ENCODE results near the gene AKTIP. TPM values are rescaled to one million over a fixed set of nuclear protein-coding genes. Genes with fewer than 3 reads are reported as not detected.

Gene AKTIP
- total and polyA plus RNA-seq, 9 of the 15 experiments (the other 6 are each of a cell fraction or from before 2014, with no cell fraction given), result 3.0 to 10.7 (median 4.4) TPM

GRCh38 chr16:53530046-53530445 is 27.0 kb upstream of the AKTIP start:
- H4K20me1 ChIP-seq (replicated peaks; ENCODE audit: control insufficient read depth, insufficient read depth, low read length), result no peaks in the 10 kb centered on the region
- no peaks in the 10 kb centered on the region for H3K4me1 ChIP-seq (replicated peaks in 1 of 2; ENCODE audit: control insufficient read depth in 2 of 2, insufficient read depth in 2 of 2, low read length in 2 of 2)
- no peaks in the 10 kb centered on the region for H3K36me3 ChIP-seq (ENCODE audit: control insufficient read depth, insufficient read depth, low read length)
- H3K4me3 ChIP-seq, result no peak overlapping the region
- ChIA-PET POLR2A (interaction anchor here (0.6 to 0.9 kb wide), 2 partner anchors 27 to 193 kb away, joined by 3 to 5 read pairs; partner anchors contain the start of gene AKTIP), CTCF (ENCODE audit: low intra/inter-chr PET ratio) (no interaction called here)
- TF ChIP-seq NR2C1 (IDR thresholded peaks at IDR 0.05) (no peak), NR2C1 (tag; IDR thresholded peaks at IDR 0.05) (0 out of 2 replicates have a peak, but pooled peaks have one; percentile 20), CBX2 (IDR thresholded peaks at IDR 0.05; ENCODE audit: insufficient read depth, low read length, poor library complexity, severe bottlenecking) (no peak)
- no peak for ATAC-seq
- 2% methylated on average over 10 of the region's 10 CpGs for WGBS (ENCODE audit: insufficient coverage, low coverage, missing lambda C conversion rate)
- no peaks in the 10 kb centered on the region for H3K79me2 ChIP-seq (ENCODE audit: control insufficient read depth, insufficient read depth, low read length)
- BruUV-seq (replicated peaks), result no TSS peak
- no peak for FAIRE-seq
- intact Hi-C loops (cut with micrococcal nuclease), result no loop called here
- in situ Hi-C loops (cut with MboI), result no loop called here
- H3K4me2 ChIP-seq (ENCODE audit: insufficient read depth, low read length), result no peak overlapping the region
- H3K27ac ChIP-seq (ENCODE audit: extremely low read depth, low read depth, low read length), result no peak overlapping the region
- H3K9me3 ChIP-seq (replicated peaks; ENCODE audit: control insufficient read depth, insufficient read depth, low read depth, low read length), result no peaks in the 10 kb centered on the region
- peaks cover 26 to 37% of the 10 kb centered on the region in 2 experiments; a peak in 3 of 5 replicates for H3K27me3 ChIP-seq (ENCODE audit: control insufficient read depth in 2 of 2, insufficient read depth in 2 of 2, low read length in 2 of 2)
- no peak overlapping the region for H2AFZ ChIP-seq (ENCODE audit: low read depth, low read length)
- H3K9me1 ChIP-seq (ENCODE audit: control insufficient read depth, insufficient read depth, low read length), result no peaks in the 10 kb centered on the region
- no peak for DNase-seq (ENCODE audit: extremely low read depth in 1 of 4, low spot score in 3 of 4)
- no peak overlapping the region for H3K9ac ChIP-seq (ENCODE audit: insufficient read depth in 1 of 2, low read depth in 2 of 2, low read length in 2 of 2)

- POLR2A ChIA-PET, result interaction anchor here (0.6 to 0.9 kb wide), 2 partner anchors 26 to 194 kb away, joined by 3 to 5 read pairs; partner anchors contain the start of gene AKTIP
- peak; percentile 46; the same call in 1 of the 2 replicates for TF ChIP-seq PKNOX1 (IDR thresholded peaks at IDR 0.05)
- TF ChIP-seq VEZF1 (CRISPR knock-in tag; IDR thresholded peaks at IDR 0.05), result no peak
- no peak for TF ChIP-seq THRB (CRISPR knock-in tag; conservative IDR thresholded peaks at IDR 0.05)
- TF ChIP-seq FOXA3 (CRISPR knock-in tag; conservative IDR thresholded peaks at IDR 0.05 in 1 of 2, IDR thresholded peaks at IDR 0.05 in 1 of 2), result peak in 1 of 2 experiments; percentile 56; a peak in 2 of 4 replicates
- no peak for TF ChIP-seq RB1 (IDR thresholded peaks at IDR 0.05; ENCODE audit: low read depth)
Observed at GRCh38 chr16:53529513-53529912, 26.5 kb upstream of the AKTIP start.

More at GRCh38 chr16:53529513-53529912, 26.5 kb upstream of the AKTIP start:
- DNase-seq (ENCODE audit: extremely low read depth in 1 of 4, low spot score in 3 of 4) (no peak), FAIRE-seq (no peak), ATAC-seq (no peak)
- no peaks in the 10 kb centered on the region for H3K79me2 ChIP-seq (ENCODE audit: control insufficient read depth, insufficient read depth, low read length)
- H3K4me1 ChIP-seq (replicated peaks in 1 of 2; ENCODE audit: control insufficient read depth in 2 of 2, insufficient read depth in 2 of 2, low read length in 2 of 2), result no peaks in the 10 kb centered on the region
- H3K27me3 ChIP-seq (ENCODE audit: control insufficient read depth in 2 of 2, insufficient read depth in 2 of 2, low read length in 2 of 2), result peaks cover 26 to 39% of the 10 kb centered on the region in 2 experiments; a peak in 3 of 5 replicates
- in situ Hi-C loops (cut with MboI), result no loop called here
- no peaks in the 10 kb centered on the region for H3K9me3 ChIP-seq (replicated peaks; ENCODE audit: control insufficient read depth, insufficient read depth, low read depth, low read length)
- CTCF ChIA-PET (ENCODE audit: low intra/inter-chr PET ratio), result no interaction called here
- no peak overlapping the region for H3K4me2 ChIP-seq (ENCODE audit: insufficient read depth, low read length)
- WGBS (ENCODE audit: insufficient coverage, low coverage, missing lambda C conversion rate), result 10% methylated on average over 14 of the region's 14 CpGs
- no peak overlapping the region for H2AFZ ChIP-seq (ENCODE audit: low read depth, low read length)
- intact Hi-C loops (cut with micrococcal nuclease), result no loop called here
- H3K36me3 ChIP-seq (ENCODE audit: control insufficient read depth, insufficient read depth, low read length), result no peaks in the 10 kb centered on the region
- H3K4me3 ChIP-seq, result no peak overlapping the region
- H3K9me1 ChIP-seq (ENCODE audit: control insufficient read depth, insufficient read depth, low read length), result no peaks in the 10 kb centered on the region
- no peaks in the 10 kb centered on the region for H4K20me1 ChIP-seq (replicated peaks; ENCODE audit: control insufficient read depth, insufficient read depth, low read length)
- no peak overlapping the region for H3K9ac ChIP-seq (ENCODE audit: insufficient read depth in 1 of 2, low read depth in 2 of 2, low read length in 2 of 2)
- BruUV-seq (replicated peaks), result no TSS peak
- no peak overlapping the region for H3K27ac ChIP-seq (ENCODE audit: extremely low read depth, low read depth, low read length)
